Lower leg skin (tissue), 4 donors: Measurements from ENCODE around the gene CNTN4. TPM values are rescaled to one million over a fixed set of nuclear protein-coding genes. Genes with fewer than 3 reads are reported as not detected.
"Not testable (repeated sequence)": the region's sequence is repeated elsewhere in the genome, so short reads cannot be mapped to it uniquely, and the experiment has no call there.

Experiments
- DNase-seq, 2 donors: peaks; one replicate each; pipeline ENCODE4 v3.0.0-alpha.2; 2019; ENCODE audit warnings: low spot score in 2 of 2
- H3K4me3 ChIP-seq: fragments of 200-600 bp; sonication (generic); 2 replicates; pipeline ENCODE4 v1.5.1; 2017; ENCODE audit warnings: mild to moderate bottlenecking, low read depth; ENCODE audit not compliant: poor library complexity, severe bottlenecking
- POLR2A ChIP-seq, 2 donors: fragments of 450-650 bp; IDR thresholded peaks; one replicate each; pipeline ENCODE4 v1.6.1; 2016 to 2017; ENCODE audit warnings: antibody characterized with exemption in 2 of 2, mild to moderate bottlenecking in 1 of 2, moderate library complexity in 1 of 2
- WGBS, 2 donors: methylation state at CpG; one replicate each; pipeline ENCODE4 v1.1.5; 2018; 5-methylcytosine and 5-hydroxymethylcytosine counted together
- intact Hi-C: fragments of 100-400 bp; cut with DNase I; formaldehyde crosslinking; loops from one replicate; pipeline ENCODE4 v1.15.0; 2023; ENCODE audit warnings: low total_unique reads
- total RNA-seq, 4 donors: library from RNA; depleted of rRNA; stranded (reverse); fragments of >200 nt; gene quantifications; one replicate each; pipeline ENCODE4 v1.1.0, GENCODE V29; 2016
- TF ChIP-seq, protein P1 (sequence below), 3 donors: fragments of 450-650 bp; IDR thresholded peaks; one replicate each; pipeline ENCODE4 v1.5.1; 2016; ENCODE audit warnings: antibody characterized with exemption in 3 of 3, mild to moderate bottlenecking in 3 of 3, moderate library complexity in 2 of 3

Gene CNTN4
- total RNA-seq, 4 donors from 2014 or later: 1.8 to 6.1 (median 2.6) TPM

DNA sequence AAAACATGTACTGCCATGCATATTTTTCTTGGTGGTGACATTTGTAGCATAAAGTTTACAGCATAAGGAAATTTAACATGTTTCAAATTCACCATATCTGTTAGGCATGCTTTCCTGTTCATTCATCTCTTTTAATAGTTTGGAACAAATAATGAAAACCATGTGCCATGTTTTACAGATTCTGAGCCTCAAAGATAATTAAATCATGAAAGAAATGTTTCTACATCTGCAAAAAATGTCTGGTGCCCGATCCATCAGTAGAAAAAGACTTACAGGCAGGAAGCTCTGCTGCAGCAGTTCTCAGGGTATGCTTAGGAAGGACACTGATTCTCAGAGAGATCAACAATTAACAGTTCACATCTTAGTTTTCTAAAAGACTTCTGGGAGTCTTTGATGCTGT is 695.3 kb downstream of the CNTN4 start:
- no peak for TF ChIP-seq POLR2A (IDR thresholded peaks at IDR 0.05)
- TF ChIP-seq, protein P1, sequence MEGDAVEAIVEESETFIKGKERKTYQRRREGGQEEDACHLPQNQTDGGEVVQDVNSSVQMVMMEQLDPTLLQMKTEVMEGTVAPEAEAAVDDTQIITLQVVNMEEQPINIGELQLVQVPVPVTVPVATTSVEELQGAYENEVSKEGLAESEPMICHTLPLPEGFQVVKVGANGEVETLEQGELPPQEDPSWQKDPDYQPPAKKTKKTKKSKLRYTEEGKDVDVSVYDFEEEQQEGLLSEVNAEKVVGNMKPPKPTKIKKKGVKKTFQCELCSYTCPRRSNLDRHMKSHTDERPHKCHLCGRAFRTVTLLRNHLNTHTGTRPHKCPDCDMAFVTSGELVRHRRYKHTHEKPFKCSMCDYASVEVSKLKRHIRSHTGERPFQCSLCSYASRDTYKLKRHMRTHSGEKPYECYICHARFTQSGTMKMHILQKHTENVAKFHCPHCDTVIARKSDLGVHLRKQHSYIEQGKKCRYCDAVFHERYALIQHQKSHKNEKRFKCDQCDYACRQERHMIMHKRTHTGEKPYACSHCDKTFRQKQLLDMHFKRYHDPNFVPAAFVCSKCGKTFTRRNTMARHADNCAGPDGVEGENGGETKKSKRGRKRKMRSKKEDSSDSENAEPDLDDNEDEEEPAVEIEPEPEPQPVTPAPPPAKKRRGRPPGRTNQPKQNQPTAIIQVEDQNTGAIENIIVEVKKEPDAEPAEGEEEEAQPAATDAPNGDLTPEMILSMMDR (IDR thresholded peaks at IDR 0.05): no peak
- WGBS, 2 donors: 56 to 65% methylated on average over 1 of the region's 1 CpG
- no peak for DNase-seq
- intact Hi-C loops: no loop called here
- H3K4me3 ChIP-seq: no peak overlapping the region

DNA sequence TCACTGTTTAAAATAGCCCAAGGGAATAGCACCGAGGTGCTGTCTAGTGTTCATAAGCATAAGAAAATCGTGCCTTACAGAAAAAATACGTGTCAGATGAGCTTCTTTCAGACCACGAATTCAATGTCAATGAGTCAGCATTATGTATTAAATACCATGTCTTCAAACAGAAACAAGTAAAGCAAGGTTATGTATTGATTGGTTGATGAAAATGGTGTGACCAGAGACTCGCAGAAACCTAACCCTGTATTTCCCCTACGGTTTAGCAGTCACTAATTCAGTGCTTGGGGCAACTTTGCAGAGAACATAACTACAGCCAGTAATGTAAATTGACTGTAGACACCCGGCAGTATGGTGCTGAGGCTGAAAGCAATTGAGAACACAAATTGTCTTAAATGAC is 703.8 kb downstream of the CNTN4 start:
- no peak for TF ChIP-seq POLR2A (IDR thresholded peaks at IDR 0.05)
- TF ChIP-seq, protein P1 (IDR thresholded peaks at IDR 0.05): no peak
- WGBS, 2 donors: 63 to 68% methylated on average over 7 of the region's 7 CpGs
- intact Hi-C loops: no loop called here
- DNase-seq: no peak
- H3K4me3 ChIP-seq: no peak overlapping the region

DNA sequence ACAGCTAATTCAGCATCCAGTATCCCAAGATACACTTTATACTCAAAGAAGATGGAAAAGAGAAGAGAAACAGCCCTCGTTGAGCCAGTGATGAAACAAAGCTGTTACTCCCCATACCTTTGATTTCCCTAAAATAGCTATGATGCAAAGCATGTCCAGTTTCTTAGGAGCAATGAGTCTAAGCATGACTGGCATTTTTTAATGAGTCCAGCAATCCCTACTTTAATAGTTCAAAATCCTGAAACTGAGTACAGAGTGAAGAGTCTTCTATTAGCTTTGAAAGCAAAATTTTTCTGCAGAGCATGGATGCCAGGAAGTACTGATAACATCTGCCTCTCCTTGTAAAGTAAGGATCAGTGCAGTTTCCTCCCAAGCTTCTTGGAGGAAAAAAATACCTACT is 708.8 kb downstream of the CNTN4 start:
- intact Hi-C loops: loop anchor here (2.0 kb wide), 1 partner anchor 71 kb away; no protein-coding TSS in a partner anchor
- TF ChIP-seq, protein P1 (IDR thresholded peaks at IDR 0.05): no peak
- TF ChIP-seq POLR2A (IDR thresholded peaks at IDR 0.05): no peak
- no peak for DNase-seq
- 43 to 51% methylated on average over 1 of the region's 1 CpG for WGBS, 2 donors
- H3K4me3 ChIP-seq: no peak overlapping the region

DNA sequence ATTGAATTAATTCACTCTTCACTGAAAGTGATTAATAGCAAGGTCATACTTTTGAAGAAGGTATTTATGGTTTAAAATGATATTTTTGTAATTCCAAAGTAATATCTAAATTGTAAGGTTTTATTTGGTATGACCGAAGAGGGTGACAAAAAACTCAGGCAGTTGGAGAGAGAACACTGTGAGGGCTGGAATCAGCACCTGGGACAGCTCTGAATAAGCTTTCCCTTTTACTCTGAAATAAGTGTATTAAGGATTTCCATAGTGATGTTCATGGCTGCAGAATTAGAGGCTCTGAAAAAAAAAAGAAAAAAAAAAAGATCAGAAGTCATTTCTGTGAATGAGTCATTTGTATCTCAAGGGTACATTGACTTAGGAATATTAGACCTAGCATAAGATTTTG is 712.1 kb downstream of the CNTN4 start:
- intact Hi-C loops: no loop called here
- 86 to 95% methylated on average over 1 of the region's 1 CpG for WGBS, 2 donors
- TF ChIP-seq POLR2A (IDR thresholded peaks at IDR 0.05): no peak
- TF ChIP-seq, protein P1 (IDR thresholded peaks at IDR 0.05): no peak

DNA sequence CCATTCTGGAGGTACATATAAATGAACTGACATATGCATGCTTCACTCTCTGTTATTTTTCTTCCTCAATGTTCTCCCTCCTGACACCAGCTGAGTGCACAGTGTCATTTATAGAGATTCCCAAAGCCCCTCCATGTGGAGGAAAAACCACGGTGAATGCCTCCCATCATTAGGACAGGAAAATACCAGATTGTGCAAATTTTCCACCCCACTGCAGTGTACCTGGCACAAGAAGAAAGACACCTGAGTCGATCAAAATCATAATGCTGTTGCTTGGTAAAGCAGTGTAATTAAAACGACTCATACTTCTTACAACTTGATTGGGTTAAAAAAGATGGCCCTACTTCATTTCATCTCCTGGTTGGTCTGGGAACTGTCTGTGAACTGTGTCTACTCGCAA is 720.9 kb downstream of the CNTN4 start:
- intact Hi-C loops: no loop called here
- WGBS, 2 donors: 85% methylated on average over 4 of the region's 4 CpGs
- no peak overlapping the region for H3K4me3 ChIP-seq
- DNase-seq: no peak
- TF ChIP-seq POLR2A (IDR thresholded peaks at IDR 0.05): no peak
- TF ChIP-seq, protein P1 (IDR thresholded peaks at IDR 0.05): no peak

More for the DNA sequence above, 712.1 kb downstream of the CNTN4 start:
- no peak overlapping the region for H3K4me3 ChIP-seq
- DNase-seq: no peak

DNA sequence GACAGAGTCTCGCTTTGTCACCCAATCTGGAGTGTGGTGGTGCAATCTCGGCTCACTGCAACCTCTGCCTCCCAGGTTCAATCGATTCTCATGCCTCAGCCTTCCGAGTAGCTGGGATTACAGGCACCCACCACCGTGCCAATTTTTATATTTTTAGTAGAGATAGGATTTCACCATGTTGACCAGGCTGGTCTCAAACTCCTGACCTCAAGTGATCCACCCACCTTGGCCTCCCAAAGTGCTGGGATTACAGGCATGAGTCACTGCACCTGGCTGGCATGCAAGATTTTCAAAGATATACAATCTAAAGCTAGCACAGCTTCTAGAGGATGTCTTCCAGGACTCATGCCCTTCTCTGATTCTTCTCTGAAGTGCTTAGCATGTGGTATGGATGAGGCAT is 722.3 kb downstream of the CNTN4 start:
- DNase-seq, intact Hi-C loops, H3K4me3 ChIP-seq: not testable (repeated sequence)
- WGBS, 2 donors: 89 to 91% methylated on average over 5 of the region's 5 CpGs
